HepG2 (cell line): ENCODE results near the gene APBA1. TPM values are rescaled to one million over a fixed set of nuclear protein-coding genes. Genes with fewer than 3 reads are reported as not detected.

Experiments used
- ATAC-seq: fragments of 200-7000 bp; cut with Tn5 transposase; 3 replicates; pipeline ENCODE4 v1.9.1; 2020; ENCODE audit warnings: mild to moderate bottlenecking, moderate library complexity
- BruUV-seq: library from RNA; stranded (reverse); fragments of 400-500 nt; replicated peaks from 2 replicates; lab custom pipeline; 2021; lab: Mats Ljungman, UMichigan
- CTCF ChIA-PET: fragments of 300-600 bp; formaldehyde crosslinking; extraction: SDS; loops from one replicate; lab custom pipeline; 2021; ENCODE audit warnings: low total read pairs, inconsistent platforms, low intra/inter-chr PET ratio; lab: Yijun Ruan, JAX
- POLR2A ChIA-PET: fragments of 350-600 bp; sonication (Branson Sonifier 250); formaldehyde crosslinking; loops from one replicate; lab custom pipeline; 2020; ENCODE audit warnings: antibody characterized with exemption, inconsistent platforms; lab: Yijun Ruan, JAX
- DNase-seq: peaks from one replicate; pipeline ENCODE4 v3.0.0-alpha.2; 2015; ENCODE audit warnings: low spot score
- FAIRE-seq: peaks from 3 replicates; lab custom pipeline; 2011; peaks lifted over from hg19 to GRCh38; lab: Jason Lieb, UNC
- H2AFZ ChIP-seq: one replicate; pipeline ENCODE4 v1.6.1; 2011; ENCODE audit warnings: low read length, inconsistent platforms
- H3K27ac ChIP-seq: fragments of 300-600 bp; 3 replicates; pipeline ENCODE4 v1.8.0; 2011; ENCODE audit warnings: mixed run types, mild to moderate bottlenecking, mixed read lengths, low read length, inconsistent platforms; ENCODE audit not compliant: insufficient read depth; ENCODE audit errors: extremely low read length
- H3K27me3 ChIP-seq, 2 experiments: fragments of 200-600 bp in 1 of 2; 2 replicates in 1 of 2; 3 replicates in 1 of 2; pipeline versions ENCODE4 v1.6.0 to v1.8.0; 2011; ENCODE audit warnings: low read length in 2 of 2, mild to moderate bottlenecking in 2 of 2, moderate library complexity in 2 of 2, inconsistent platforms in 1 of 2; ENCODE audit not compliant: insufficient read depth in 2 of 2, control insufficient read depth in 1 of 2
- H3K36me3 ChIP-seq, 2 experiments: fragments of 200-600 bp in 1 of 2; replicated peaks in 1 of 2; 2 replicates in 1 of 2; 3 replicates in 1 of 2; pipeline versions ENCODE4 v1.5.1 to v1.8.0; 2011; ENCODE audit warnings: low read length in 2 of 2, inconsistent platforms in 1 of 2; ENCODE audit not compliant: insufficient read depth in 2 of 2, control insufficient read depth in 1 of 2
- H3K4me1 ChIP-seq: 2 replicates; pipeline ENCODE4 v1.5.1; 2012; ENCODE audit warnings: low read length, inconsistent platforms; ENCODE audit not compliant: insufficient read depth
- H3K4me2 ChIP-seq: 2 replicates; pipeline ENCODE4 v1.6.0; 2011; ENCODE audit warnings: low read depth, low read length, inconsistent platforms
- H3K4me3 ChIP-seq, 3 experiments: fragments of 200-600 bp in 1 of 3; sonication (generic), shearing (Covaris generic) in 1 of 3; replicated peaks in 1 of 3; 2 replicates each; pipeline ENCODE4 v1.5.1; 2011 to 2016; ENCODE audit warnings: low read length in 3 of 3, inconsistent platforms in 2 of 3, low read depth in 2 of 3, mild to moderate bottlenecking in 2 of 3, control low read depth in 1 of 3, mixed read lengths in 1 of 3; ENCODE audit not compliant: insufficient read depth in 1 of 3
- H3K79me2 ChIP-seq: one replicate; pipeline ENCODE4 v1.6.1; 2011; ENCODE audit warnings: low read length, inconsistent platforms; ENCODE audit not compliant: insufficient read depth
- H3K9ac ChIP-seq: 2 replicates; pipeline ENCODE4 v1.6.0; 2011; ENCODE audit warnings: mild to moderate bottlenecking, low read depth, low read length, inconsistent platforms; ENCODE audit not compliant: insufficient read depth
- H3K9me3 ChIP-seq: 2 replicates; pipeline ENCODE4 v1.5.1; 2012; ENCODE audit warnings: mild to moderate bottlenecking, low read length
- H4K20me1 ChIP-seq: 2 replicates; pipeline ENCODE4 v1.6.0; 2011; ENCODE audit warnings: inconsistent platforms, mild to moderate bottlenecking, low read length, moderate library complexity; ENCODE audit not compliant: insufficient read depth
- HES4 ChIP-seq: sonication (generic); formaldehyde crosslinking; IDR thresholded peaks from 2 replicates; pipeline ENCODE4 v1.9.0; 2021; ENCODE audit warnings: mild to moderate bottlenecking, missing genetic modification reagents, borderline replicate concordance
- HMGXB4 ChIP-seq, 2 experiments: sonication (generic) in 1 of 2; formaldehyde crosslinking in 1 of 2; IDR thresholded peaks; 2 replicates each; pipeline versions ENCODE4 v1.4.0 to v1.6.1; 2018 to 2020; ENCODE audit warnings: missing genetic modification reagents in 2 of 2, borderline replicate concordance in 1 of 2, low read depth in 1 of 2, mild to moderate bottlenecking in 1 of 2, missing biosample characterization in 1 of 2
- KLF15 ChIP-seq: sonication (generic); formaldehyde crosslinking; IDR thresholded peaks from 2 replicates; pipeline ENCODE4 v1.8.1; 2023; ENCODE audit warnings: borderline replicate concordance, mild to moderate bottlenecking, inconsistent platforms, missing genetic modification reagents, mixed read lengths
- RAD21 ChIP-seq: fragments of 450-650 bp; formaldehyde crosslinking; IDR thresholded peaks from 2 replicates; pipeline ENCODE4 v1.5.0; 2020; ENCODE audit warnings: mild to moderate bottlenecking
- ZNF547 ChIP-seq: sonication (generic); formaldehyde crosslinking; IDR thresholded peaks from 2 replicates; pipeline ENCODE4 v1.5.1; 2020; ENCODE audit warnings: mild to moderate bottlenecking, missing genetic modification reagents
- ZNF776 ChIP-seq: sonication (generic); formaldehyde crosslinking; IDR thresholded peaks from 2 replicates; pipeline ENCODE4 v1.4.0; 2020; ENCODE audit warnings: mild to moderate bottlenecking, missing genetic modification reagents
- ZNF792 ChIP-seq: IDR thresholded peaks from 2 replicates; pipeline ENCODE4 v1.6.1; 2016
- WGBS: methylation state at CpG from one replicate; pipeline ENCODE4 v1.1.6; 2017; ENCODE audit warnings: low lambda C conversion rate; 5-methylcytosine and 5-hydroxymethylcytosine counted together
- in situ Hi-C: cut with HindIII; loops from 2 replicates; pipeline ENCODE4 v1.10.0; 2017; ENCODE audit warnings: low pct_unique_long_range_greater_than_20kb; ENCODE audit not compliant: extremely low pct_ligation_motif_present
- intact Hi-C: fragments of 100-400 bp; cut with micrococcal nuclease; formaldehyde crosslinking; loops from one replicate; pipeline ENCODE4 v1.10.0; 2022; ENCODE audit not compliant: unreplicated experiment
- polyA plus RNA-seq, 8 experiments: library from polyadenylated mRNA; depleted of rRNA in 3 of 8; stranded (reverse) in 7 of 8; unstranded in 1 of 8; fragments of >200 nt; fragmentation: Illumina TruSeq in 4 of 8; extraction: Trizol in 4 of 8; gene quantifications; 2 replicates each; pipeline versions ENCODE4 v1.2.1 to v1.2.3, GENCODE V29; 2011 to 2016; ENCODE audit warnings: low read depth in 4 of 8, missing spikeins in 1 of 8, mixed read lengths in 1 of 8; ENCODE audit not compliant: insufficient read depth in 1 of 8
- total RNA-seq, 5 experiments: library from RNA; depleted of rRNA; stranded (reverse); fragments of >200 nt; fragmentation: Illumina TruSeq; extraction: Trizol; gene quantifications; 2 replicates each; pipeline ENCODE4 v1.2.3, GENCODE V29; 2016; ENCODE audit warnings: low read depth in 1 of 5
- TF ChIP-seq, protein P1 (sequence below): sonication (generic); formaldehyde crosslinking; IDR thresholded peaks from 2 replicates; pipeline ENCODE4 v1.9.0; 2021; ENCODE audit warnings: missing genetic modification reagents, borderline replicate concordance
- TF ChIP-seq, protein P2 (sequence below): sonication (generic); formaldehyde crosslinking; IDR thresholded peaks from 2 replicates; pipeline ENCODE4 v1.4.0; 2020; ENCODE audit warnings: missing genetic modification reagents

Gene APBA1
- total and polyA plus RNA-seq, 2 of the 13 experiments (the other 11 are each of a cell fraction or from before 2014, with no cell fraction given) = 0.15 TPM; not detected in 1

DNA sequence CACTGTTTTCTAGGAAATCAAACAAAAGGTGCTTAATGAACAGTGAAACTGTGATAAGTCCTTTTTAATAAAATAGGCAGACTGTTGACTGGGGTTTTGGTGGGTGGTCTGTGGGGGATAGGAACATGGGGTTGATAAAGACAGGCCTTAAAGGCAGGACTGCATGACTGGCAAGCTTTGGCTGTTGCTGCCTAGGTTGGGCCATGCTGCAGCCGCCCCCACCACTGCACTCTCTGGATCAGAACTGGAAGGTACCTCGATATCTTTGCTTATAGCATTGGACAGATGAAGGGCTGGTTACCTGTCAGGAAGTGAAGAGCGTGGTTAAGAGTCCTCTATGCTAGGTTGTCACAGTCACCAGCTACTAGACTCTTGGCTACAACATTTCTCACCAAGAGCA lies 24.4 kb downstream of the APBA1 start:
- 0% methylated on average over 3 of the region's 3 CpGs for WGBS
- no peak overlapping the region for H3K9ac ChIP-seq
- H3K27ac ChIP-seq = no peak overlapping the region
- CTCF ChIA-PET = no interaction called here
- in situ Hi-C loops (no loop called here), intact Hi-C loops (no loop called here)
- H3K36me3 ChIP-seq = no peaks in the 10 kb centered on the region
- no peaks in the 10 kb centered on the region for H3K9me3 ChIP-seq
- H3K4me3 ChIP-seq = no peak overlapping the region
- FAIRE-seq (no peak), ATAC-seq (no peak), DNase-seq (no peak)
- no TSS peak for BruUV-seq
- POLR2A ChIA-PET = no interaction called here
- no peaks in the 10 kb centered on the region for H3K79me2 ChIP-seq
- no peak overlapping the region for H2AFZ ChIP-seq
- no peaks in the 10 kb centered on the region for H3K27me3 ChIP-seq
- H3K4me1 ChIP-seq = no peaks in the 10 kb centered on the region
- H4K20me1 ChIP-seq = no peaks in the 10 kb centered on the region
- TF ChIP-seq, protein P1, sequence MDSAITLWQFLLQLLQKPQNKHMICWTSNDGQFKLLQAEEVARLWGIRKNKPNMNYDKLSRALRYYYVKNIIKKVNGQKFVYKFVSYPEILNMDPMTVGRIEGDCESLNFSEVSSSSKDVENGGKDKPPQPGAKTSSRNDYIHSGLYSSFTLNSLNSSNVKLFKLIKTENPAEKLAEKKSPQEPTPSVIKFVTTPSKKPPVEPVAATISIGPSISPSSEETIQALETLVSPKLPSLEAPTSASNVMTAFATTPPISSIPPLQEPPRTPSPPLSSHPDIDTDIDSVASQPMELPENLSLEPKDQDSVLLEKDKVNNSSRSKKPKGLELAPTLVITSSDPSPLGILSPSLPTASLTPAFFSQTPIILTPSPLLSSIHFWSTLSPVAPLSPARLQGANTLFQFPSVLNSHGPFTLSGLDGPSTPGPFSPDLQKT (CRISPR knock-in tag) = no peak
- TF ChIP-seq ZNF776 (CRISPR knock-in tag) = no peak
- no peak for TF ChIP-seq RAD21 (CRISPR knock-in tag)
- TF ChIP-seq HMGXB4 (CRISPR knock-in tag; IDR thresholded peaks at IDR 0.05; ENCODE audit: borderline replicate concordance in 1 of 2, low read depth in 1 of 2) = no peak
- TF ChIP-seq, protein P2, sequence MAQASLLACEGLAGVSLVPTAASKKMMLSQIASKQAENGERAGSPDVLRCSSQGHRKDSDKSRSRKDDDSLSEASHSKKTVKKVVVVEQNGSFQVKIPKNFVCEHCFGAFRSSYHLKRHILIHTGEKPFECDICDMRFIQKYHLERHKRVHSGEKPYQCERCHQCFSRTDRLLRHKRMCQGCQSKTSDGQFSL = no peak
- no peak for TF ChIP-seq KLF15 (CRISPR knock-in tag)
- no peak for TF ChIP-seq ZNF792 (CRISPR knock-in tag)
- TF ChIP-seq ZNF547 (CRISPR knock-in tag) = no peak
- no peak for TF ChIP-seq HES4 (CRISPR knock-in tag)
- no peak overlapping the region for H3K4me2 ChIP-seq
